ENCODE results near the gene FADS1.

- TF ChIP-seq BRCA1 (CRISPR knock-in tag; IDR thresholded peaks at IDR 0.05) (no peak), SUZ12 (IDR thresholded peaks at IDR 0.05; ENCODE audit: low read depth, low read length) (no peak), EZH2 (conservative IDR thresholded peaks at IDR 0.05; ENCODE audit: low read depth, low read length) (no peak), ZFP90 (CRISPR knock-in tag; IDR thresholded peaks at IDR 0.05; ENCODE audit: borderline replicate concordance) (no peak), BHLHE40 (IDR thresholded peaks at IDR 0.05; ENCODE audit: low read length) (no peak), CCDC6 (CRISPR knock-in tag; IDR thresholded peaks at IDR 0.05) (no peak), ZNF205 (CRISPR knock-in tag; IDR thresholded peaks at IDR 0.05) (no peak), GABPA (IDR thresholded peaks at IDR 0.05; ENCODE audit: low read depth, low read length) (no peak), GABPA (CRISPR knock-in tag; IDR thresholded peaks at IDR 0.05; ENCODE audit: low read depth) (no peak), HNRNPLL (IDR thresholded peaks at IDR 0.05; ENCODE audit: low read depth, low read length, poor library complexity, severe bottlenecking) (no peak), ATF1 (CRISPR knock-in tag; IDR thresholded peaks at IDR 0.05) (no peak)
These were observed 52.1 kb downstream of the FADS1 start for GRCh38 chr11:61764606-61765260.

Measured in HepG2 (cell line).